ENCODE data around the gene KHDRBS1.
A peak's percentile ranks its signal among the peaks of the same experiment; 100 is the strongest.
"Not testable (repeated sequence)": the region's sequence is repeated elsewhere in the genome, so short reads cannot be mapped to it uniquely, and the experiment has no call there.

KHDRBS1 gene

DNA sequence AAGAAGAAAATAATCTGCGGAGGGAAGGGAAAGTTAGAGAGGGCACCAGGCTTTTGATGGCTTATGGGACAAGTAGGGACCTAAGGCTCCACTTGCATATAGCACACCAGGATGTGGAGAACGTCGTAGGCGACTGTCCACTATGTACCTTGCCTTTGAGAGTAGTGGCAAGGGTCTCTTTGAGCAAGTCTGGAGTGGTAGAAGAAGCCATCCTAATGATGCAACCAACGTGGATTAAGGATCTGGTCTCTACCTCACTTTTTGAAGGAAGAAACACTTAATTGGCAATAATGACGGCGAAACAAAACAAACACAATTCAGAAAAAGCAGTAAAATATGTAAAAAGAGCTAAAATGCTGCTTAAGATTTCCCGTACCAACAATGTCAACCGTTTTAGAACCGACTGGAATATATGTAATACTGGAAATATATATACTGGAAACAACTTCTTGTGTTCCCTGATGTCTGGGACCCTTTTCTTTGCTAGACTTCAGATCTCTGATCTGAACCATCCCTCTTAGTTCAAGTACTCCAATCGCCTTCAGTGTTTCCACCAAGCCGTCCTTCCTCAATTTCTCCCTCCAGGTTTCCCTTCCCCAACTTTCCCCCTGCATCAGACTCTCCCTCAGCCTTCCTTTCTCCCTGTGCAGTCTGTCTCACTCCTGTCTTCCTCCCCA, 821 bp upstream of the KHDRBS1 start:
- DNase-seq (ENCODE audit: low read depth) = no peak

DNA sequence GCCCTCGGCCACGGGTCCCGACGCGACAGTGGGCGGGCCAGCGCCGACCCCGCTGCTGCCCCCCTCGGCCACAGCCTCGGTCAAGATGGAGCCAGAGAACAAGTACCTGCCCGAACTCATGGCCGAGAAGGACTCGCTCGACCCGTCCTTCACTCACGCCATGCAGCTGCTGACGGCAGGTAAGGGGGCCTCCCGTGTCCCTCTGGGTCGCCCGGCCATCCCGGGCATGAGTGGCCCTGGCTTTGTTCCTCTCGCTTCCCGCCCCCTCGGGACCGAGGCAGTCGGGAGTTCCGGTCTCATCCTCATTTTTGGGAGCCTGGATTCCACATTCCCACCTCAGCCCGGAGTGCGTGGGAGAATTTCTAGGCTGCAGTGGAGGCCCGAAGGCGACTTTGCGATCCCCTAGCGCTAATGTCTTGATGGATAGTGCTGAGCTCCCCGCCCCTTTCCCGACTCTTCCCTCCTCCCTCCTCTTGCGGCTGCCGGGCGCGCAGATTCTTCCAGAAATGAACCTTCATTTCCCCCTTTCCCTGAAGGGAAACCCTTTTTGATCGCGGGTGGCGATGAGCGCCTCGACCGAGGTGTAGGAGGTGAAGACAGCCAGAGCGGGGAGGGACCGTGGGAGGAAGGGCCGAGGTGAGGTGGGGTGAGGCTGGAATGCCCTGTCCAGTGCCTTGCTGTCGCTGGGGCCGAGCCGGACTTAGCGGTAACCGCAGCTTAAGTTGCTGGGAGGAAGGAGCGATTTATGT, 705 bp downstream of the KHDRBS1 start:
- DNase-seq (ENCODE audit: low read depth) = peak; percentile 55

GRCh38 chr1:32014948-32015273, 1.2 kb downstream of the KHDRBS1 start:
- DNase-seq (ENCODE audit: low read depth) = peak; percentile 33

GRCh38 chr1:32020339-32020738, 6.7 kb downstream of the KHDRBS1 start:
- no peak for DNase-seq (ENCODE audit: low read depth)

DNA sequence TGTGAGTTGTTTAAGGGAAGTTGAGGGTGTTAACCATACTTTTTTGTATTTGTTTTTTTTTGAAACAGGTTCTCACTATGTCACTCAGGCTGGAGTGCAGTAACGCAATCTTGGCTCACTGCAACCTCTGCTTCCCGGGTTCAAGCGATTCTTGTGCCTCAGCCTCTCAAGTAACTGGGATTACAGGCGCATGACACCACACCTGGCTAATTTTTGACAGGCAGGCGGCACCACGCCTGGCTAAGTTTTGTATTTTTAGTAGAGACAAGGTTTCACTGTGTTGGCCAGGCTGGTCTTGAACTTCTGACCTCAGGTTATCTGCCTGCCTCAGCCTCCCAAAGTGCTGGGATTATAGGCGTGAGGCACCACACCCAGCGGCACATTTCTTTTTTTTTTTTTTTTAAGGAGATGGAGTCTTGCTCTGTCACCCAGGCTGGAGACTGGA, 7.9 kb downstream of the KHDRBS1 start:
- not testable (repeated sequence) for DNase-seq (ENCODE audit: low read depth)

DNA sequence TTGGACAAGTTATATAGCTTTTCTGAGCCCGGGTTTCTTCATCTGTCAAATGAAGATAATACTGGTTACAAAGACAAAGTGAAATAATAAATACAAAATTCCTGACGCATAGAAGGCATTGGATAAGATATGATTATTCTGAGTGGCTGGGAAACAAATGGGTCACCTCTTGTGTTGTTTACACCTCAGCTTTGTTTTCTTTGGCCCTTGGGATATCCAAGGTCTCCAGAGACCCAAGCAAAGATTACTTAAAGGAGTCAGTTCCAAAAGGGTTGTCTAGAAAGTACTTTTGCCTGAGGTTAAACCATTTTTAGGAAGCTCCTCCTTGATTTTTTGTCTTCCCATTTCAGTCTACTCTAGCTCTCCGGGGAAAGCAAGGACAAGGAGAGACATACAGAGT, 9.7 kb downstream of the KHDRBS1 start:
- DNase-seq (ENCODE audit: low read depth) = peak; percentile 32

- no peak for DNase-seq (ENCODE audit: low read depth)
Measured at GRCh38 chr1:32025515-32025914, 11.8 kb downstream of the KHDRBS1 start.

DNA sequence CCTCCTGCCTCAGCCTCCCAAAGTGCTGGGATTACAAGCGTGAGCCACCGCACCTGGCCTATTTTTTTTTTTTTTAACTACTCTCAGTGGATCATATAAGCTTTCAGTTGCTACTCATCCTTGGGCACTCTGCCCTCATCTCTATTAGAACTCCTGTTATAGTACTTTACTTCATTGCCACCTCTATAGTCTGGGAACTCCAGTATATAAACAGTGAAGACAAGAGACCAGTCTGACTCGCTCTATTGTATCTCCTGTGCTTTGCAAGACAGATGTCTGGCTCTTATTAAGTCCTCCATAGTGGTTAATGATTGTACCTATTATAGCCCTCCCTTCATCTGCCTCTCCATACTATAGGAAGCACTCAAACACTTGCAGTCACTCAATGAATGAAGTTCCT, 15.1 kb downstream of the KHDRBS1 start:
- DNase-seq (ENCODE audit: low read depth) = no peak

DNA sequence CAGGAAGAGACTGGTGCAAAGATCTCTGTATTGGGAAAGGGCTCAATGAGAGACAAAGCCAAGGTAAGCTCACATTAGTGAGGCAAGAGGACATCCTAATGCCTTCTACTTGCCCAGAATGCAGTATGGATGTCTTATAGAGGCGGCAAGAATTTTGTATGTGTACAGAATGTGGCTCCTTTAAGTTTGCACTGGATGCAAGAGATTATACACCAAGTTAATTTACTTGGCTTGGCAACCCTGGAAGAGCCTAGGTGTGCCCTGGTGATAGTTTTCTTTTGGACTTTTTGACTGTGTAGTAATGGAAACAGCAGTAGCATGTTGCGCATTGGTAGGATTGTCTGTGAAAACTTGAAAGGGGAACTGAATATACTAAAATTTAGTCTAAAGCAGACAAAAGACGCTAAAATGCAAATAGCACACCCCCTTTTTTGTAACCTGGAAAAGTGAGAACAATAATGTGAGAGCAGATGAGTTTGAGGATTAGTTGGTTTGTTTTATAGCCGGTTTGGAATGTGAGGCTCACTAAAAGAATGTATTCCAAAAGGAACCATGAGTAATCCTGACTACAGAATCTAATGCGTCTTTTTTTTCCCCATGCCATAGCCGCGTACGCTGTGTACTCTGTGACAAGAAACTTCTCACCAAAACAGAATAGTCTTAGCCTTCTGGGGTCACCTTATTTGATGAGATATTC, 18.1 kb downstream of the KHDRBS1 start:
- peak; percentile 82 for DNase-seq (ENCODE audit: low read depth)

- no peak for DNase-seq (ENCODE audit: low read depth)
Measured at GRCh38 chr1:32032275-32032615, 18.6 kb downstream of the KHDRBS1 start.

GRCh38 chr1:32035119-32035518, 21.5 kb downstream of the KHDRBS1 start:
- no peak for DNase-seq (ENCODE audit: low read depth)

DNA sequence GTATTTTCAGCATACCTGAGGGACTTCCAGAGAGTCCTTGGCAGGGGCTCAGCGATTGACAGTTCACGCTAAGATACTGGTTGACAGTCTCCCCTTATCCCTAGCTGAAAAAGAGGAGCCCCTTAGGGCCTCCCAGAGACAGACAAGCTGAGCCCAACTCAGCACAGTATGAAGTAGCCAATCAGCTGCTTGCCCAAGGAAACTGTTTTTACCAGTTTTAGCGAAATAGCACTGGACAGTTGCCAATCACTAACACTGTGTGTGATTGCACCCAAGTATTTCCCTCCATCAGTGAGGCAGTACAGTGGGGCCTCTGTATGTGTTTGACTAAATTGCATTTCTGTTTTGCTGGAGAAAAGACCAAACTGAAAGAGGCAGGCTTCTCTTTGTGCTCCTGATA, 27.0 kb downstream of the KHDRBS1 start:
- peak; percentile 34 for DNase-seq (ENCODE audit: low read depth)

GRCh38 chr1:32042330-32042729, 28.7 kb downstream of the KHDRBS1 start:
- DNase-seq (ENCODE audit: low read depth) = no peak

GRCh38 chr1:32044234-32044633, 30.6 kb downstream of the KHDRBS1 start:
- DNase-seq (ENCODE audit: low read depth) = no peak

GRCh38 chr1:32045772-32046171, 32.1 kb downstream of the KHDRBS1 start:
- no peak for DNase-seq (ENCODE audit: low read depth)

DNA sequence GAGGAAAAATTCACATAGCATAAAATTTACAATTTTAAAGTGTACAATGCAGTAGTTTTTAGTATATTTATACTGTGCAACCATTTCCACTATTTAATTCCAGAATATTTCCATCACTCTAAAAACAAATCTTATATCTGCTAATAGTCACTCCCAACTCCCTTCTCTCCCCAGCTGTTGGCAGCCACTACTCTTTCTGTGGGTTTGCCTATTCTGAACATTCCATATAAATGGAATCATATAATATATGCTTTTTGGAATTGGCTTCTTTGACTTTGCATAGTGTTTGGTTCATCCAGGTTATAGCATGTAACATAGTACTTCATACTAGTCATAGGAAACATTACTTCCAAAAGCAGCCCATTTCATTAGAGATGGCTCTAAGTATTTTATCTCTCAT, 34.0 kb downstream of the KHDRBS1 start:
- no peak for DNase-seq (ENCODE audit: low read depth)

- no peak for DNase-seq (ENCODE audit: low read depth)
Measured at GRCh38 chr1:32048440-32048839, 34.8 kb downstream of the KHDRBS1 start.

- DNase-seq (ENCODE audit: low read depth) = peak; percentile 69
Measured at GRCh38 chr1:32051706-32052105, 38.0 kb downstream of the KHDRBS1 start.

DNA sequence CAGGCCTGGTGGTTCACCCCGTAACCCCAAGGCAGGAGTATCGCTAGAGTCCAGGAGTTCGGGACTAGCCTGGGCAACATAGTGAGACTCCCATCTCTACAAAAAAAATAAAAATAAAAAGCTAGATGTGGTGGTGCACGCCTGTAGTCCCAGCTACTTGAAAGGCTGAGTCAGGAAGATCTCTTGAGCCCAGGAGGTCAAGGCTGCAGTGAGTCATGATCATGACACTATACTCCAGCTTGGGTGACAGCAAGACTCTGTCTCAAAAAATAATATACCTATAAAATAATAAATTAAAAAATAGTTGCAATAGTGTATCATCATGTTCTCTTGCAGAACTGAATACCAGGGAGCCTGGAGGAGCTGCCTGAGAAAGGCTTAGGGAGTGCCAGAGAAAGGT, 39.2 kb downstream of the KHDRBS1 start:
- DNase-seq (ENCODE audit: low read depth) = peak; percentile 39

DNA sequence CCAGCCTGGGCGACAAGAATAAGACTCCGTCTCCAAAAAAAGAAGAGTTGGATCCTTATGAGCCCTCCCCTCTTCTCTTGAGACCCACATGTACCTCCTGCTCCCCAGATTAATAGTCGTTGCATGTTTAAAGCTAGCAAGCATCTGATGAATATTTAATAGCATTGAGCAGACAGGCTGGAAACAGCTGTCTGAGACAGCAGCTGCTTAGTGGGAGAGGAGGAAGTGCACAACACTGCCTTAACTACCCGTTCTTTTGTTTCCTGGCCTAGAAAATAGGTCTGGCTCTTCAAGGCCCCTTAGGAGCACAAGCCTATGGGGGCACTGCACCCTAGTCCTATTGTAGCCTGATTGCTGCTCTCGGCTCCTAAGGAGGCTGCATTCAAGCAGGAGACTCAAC, 41.7 kb downstream of the KHDRBS1 start:
- DNase-seq (ENCODE audit: low read depth) = no peak

DNA sequence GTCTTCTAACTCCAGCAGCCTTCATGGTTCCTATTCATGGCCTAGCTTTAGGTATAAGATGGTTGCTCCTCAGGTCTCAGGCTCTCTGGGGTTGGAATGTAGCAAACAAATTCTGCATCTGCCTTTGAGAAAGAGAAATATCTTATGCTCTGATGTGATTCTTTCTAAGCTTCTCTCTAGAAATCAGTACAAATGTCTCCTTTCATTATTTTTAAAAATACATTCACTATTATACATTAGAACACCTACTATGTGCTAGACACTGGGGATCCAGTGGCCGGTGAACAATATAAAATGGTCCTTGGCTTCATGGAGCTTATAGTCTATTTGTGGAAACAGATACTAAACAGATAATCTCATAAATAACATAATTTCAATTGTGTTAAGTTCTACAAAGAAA, 42.9 kb downstream of the KHDRBS1 start:
- no peak for DNase-seq (ENCODE audit: low read depth)

DNA sequence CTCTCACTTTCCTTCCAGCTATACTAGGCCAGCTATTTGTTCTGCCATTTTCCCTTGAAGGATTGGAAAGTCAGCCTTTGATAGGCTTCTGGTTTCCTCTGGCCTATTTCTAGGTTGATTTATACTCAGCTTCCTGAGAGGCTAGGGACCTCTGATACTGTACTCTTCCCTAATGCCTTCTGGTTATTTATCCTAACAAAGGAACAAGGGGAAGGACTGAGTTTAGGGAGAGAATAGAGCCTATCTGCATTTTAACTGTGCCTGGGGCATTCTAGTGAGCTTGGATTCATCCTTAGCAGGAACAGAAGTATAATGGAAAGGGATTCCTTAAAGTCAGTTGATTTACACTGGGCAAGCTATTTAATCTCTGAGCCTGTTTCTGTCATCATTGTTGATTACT, 47.2 kb downstream of the KHDRBS1 start:
- no peak for DNase-seq (ENCODE audit: low read depth)

- DNase-seq (ENCODE audit: low read depth) = peak; percentile 29
Measured at GRCh38 chr1:32062867-32063230, 49.2 kb downstream of the KHDRBS1 start.

Measured in iris pigment epithelial cell (primary cell).